HG02973 (cell line): ENCODE results near the gene ECE1.

Experiments
- ATAC-seq: cut with Tn5 transposase; IDR thresholded peaks from one replicate; pipeline ENCODE4 v1.9.1; 2021; ENCODE audit warnings: moderate library complexity; ENCODE audit not compliant: unreplicated experiment

Gene ECE1

DNA sequence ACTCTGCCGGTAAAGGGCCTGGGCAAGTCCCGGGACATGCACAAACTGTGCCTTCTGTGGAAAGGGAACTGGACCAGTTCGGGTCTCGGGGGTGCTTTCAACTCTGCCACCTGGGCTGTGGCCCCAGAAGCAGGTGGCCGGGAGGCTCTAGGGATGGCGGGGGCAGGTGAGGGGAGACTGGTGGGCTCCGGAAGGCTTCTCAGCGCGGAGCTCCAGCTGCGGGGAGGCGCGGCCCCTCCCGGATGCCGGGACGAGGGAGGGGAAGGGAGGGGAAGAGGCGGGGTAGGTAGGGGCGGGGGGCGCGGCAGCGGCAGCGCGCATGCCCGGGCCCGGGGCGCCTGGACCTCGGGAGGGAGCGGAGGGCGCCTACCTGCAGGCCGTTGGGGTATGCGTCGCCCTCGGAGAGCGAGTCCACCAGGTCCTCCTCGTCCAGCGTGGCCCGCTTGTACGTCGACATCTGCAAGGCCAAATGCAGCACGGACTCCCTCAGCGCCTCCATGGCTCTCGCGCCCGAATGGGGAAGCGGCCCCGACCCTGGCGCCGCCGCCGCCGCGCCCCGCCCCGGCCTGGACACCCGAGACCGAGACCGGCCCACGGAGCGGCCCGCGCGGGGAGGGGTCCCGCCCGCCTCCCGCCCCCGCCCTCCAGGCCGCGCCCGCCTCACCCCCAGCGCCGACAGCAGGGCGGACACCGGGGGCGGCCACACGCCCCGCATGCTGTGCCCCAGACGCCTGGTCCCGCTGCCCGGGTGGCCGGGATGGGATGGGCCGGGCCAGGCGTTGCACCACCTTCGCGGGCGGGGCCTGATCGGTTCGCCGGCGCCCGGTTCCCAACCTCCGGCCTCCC lies at the start of gene ECE1:
TSS of gene ECE1 (minus strand) at position 764 of the 846 bp plus-strand sequence. CDS start at position 715, 49 bp downstream.
- no peak for ATAC-seq

DNA sequence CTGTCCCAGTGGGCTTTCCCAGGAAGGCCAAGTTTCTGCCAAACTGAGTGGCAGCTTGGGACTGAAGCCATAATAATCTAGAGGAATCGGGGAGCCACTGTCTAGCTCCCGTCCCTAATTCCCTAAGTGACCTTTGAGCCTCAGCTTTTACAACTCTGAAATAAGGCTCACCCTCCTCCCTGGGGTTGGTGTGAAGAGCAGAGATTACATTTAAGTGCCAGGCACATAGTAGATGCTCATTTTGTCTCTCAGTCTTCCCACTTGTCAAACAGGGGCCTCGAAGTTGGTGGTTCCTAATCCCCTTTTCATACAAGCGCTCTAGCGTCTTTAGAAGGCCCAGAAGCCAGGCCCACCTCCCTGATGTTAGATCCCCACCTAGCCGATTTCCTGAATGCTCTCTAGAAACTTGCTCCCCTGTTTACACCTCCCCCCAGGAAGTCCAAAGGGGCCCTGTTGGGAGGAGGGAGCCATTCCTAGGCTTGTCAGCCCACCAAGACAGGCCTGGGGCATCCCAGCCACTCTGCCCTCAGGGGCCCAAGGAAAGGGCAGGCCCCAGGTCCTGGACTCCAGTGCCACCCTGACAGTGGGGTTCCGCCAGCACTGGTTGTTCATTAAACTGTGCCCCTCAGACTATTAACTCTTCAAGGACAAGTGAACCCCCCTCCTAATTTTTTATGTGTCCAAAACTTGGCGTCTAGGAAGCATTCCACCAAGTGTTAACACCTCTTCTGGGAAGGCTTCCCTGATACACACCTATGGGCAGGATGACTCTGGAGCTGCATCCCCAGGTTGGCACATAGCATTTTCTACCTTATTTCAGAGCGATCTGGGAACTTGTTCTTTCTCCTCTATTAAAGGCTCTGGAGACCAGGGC lies 49.3 kb upstream of the ECE1 start:
- ATAC-seq = no peak

DNA sequence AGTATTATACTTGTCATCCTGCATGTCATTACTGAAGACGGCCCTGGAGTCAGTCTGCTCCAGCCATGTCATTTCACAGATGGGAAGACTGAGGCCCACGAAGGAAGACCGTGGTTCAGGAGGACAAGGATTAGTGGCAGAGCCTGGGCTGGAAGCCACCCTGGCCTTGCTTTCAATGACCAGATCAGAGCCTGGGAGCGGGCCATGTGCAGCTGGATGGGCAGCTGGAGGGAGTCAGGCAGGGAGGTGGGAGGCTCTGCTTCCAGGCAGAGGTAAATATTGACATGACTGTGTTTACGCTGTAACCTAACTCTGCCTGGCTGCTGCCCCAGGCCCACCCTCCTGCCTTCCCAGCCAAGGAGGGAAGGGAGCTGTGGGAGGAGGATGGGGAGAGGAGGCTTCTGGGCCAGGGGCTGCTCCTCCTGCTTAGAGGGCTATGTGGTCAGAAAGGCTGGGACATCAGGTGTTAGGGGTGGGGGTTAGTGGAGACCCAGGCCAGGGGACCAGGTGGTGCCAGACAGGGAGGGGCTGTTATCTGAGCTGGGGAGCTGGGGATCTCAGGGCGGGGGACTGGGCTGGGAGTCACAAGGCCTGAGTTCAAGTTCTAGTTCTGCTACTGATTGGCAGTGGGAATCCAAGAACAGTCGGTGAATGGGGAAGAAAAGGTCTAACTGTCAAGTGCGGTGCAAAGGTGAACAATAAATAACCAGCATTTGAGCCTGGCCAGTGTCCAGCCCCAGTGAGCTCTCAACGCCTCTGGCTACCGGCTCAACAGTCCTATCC lies 48.5 kb upstream of the ECE1 start:
- ATAC-seq = no peak

DNA sequence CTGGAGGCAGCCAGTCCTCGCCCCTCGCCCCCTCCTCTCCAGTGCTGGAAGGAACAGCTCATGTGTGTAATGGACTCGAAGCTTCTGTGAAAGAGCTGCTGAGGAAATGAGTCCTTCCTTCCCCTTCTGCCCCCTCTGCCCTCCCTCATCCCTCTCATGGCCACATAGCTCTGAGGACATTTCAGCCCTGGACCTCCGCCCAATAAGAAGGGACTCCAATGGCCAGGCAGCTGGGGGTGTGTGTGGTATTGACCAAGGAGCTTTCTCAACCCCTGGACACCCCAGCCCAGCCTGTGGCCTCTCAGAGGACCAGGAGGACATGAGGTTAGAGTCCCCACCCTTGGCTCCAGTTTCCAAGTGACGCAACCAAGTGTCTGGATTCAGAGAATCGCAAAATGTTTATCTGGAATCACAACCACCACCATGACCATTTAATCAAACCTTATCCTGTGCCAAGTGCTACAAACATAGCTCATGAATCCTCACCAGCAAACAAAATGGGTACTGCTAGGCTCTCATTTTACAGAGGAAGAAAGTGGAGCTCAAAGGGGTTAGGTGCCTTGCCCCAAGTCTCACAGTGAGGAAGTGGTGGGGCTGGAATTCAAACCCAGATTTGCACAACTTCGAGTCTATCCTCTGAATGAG lies 47.8 kb upstream of the ECE1 start:
- ATAC-seq = no peak

DNA sequence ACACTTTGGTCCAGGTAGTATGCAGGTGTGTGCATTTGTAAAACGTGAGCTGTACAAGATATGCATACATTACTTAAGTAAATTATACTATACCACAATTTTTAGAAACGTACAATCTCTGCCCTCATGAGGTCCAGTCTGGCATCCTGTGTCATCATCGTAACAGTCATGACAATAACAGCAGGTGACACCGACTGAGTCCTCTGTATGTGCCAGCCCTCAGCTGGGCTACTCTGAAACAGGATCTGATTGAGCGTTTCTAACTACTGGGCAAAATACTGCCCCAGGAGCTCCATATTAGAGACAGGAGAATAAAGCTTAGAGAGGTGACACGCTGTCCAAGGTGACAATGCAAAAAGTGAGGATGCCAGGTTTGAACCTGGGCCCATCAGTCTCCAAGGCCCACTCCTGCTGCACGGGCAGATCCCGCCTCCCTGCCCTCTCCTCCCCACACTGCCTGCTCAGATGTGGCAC lies 47.2 kb upstream of the ECE1 start:
- ATAC-seq = no peak

DNA sequence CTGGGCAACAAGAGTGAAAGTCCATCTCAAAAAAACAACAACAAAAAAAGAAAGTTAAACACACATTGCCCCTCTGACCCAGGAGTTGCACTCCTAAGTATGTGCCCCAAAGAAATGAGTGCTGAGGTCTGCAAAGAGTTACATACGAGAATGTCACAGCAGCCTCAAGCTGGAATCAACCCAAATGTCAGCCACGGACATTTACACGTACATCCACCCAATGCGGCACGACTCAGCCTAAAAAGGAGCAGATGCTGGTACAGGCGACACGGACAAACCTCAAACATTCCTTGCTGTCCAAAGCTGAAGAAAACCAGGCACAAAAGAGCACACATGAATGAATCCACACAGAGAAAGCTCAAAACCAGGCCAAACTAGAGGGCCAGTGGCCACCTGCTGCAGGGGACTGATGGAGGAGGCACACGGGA lies 46.8 kb upstream of the ECE1 start:
- no peak for ATAC-seq

DNA sequence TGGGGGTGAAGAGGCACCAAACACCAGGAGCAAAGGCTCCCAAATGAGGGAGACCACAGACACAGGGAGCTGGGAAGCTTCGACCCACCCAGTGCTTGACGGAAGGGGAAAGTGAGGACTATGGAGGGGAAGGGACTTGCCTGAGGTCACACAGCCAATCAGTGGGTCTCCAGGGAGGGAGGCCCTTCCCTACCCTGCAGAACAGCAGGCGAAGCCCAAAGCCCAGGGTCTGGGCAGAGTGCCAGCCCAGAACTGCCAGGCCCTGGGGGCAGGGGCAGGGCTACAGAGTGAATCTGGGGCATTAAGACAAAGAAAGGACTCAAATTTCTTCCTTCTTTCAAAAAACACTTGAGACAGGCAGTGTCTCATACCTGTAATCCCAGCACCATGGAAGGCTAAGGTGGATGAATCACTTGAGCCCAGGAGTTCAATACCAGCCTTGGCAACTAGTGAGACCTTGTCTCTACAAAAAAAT lies 45.5 kb upstream of the ECE1 start:
- no peak for ATAC-seq

DNA sequence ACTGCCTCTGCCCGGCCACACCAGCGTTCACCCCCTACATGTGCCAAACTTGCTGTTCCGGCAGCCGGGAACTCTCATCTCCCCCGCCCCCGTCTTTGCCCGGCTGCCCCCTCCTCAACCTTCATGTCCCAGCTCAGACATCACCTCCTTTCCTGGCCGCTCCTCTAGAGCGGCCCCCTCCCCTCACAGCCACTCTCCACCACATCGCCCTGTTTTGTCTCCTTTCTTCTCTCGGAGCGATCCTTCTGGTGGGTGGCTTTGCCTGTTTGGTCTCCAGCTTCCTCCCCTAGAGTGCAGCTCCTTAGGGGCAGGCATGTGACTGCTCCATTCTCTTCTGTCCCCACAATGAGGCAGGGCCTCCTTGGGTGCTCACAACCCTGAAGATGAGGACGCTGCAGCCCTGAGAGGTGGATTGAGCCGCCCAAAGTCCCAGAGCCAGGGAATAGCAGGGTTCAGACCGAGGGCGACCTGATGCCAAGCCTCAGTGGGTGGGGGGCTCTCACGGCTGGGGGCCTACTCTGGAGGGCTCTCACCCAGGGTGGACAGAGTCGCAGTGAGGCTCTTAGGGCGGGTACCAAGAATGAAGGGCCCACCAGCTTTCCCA lies 44.9 kb upstream of the ECE1 start:
- no peak for ATAC-seq

DNA sequence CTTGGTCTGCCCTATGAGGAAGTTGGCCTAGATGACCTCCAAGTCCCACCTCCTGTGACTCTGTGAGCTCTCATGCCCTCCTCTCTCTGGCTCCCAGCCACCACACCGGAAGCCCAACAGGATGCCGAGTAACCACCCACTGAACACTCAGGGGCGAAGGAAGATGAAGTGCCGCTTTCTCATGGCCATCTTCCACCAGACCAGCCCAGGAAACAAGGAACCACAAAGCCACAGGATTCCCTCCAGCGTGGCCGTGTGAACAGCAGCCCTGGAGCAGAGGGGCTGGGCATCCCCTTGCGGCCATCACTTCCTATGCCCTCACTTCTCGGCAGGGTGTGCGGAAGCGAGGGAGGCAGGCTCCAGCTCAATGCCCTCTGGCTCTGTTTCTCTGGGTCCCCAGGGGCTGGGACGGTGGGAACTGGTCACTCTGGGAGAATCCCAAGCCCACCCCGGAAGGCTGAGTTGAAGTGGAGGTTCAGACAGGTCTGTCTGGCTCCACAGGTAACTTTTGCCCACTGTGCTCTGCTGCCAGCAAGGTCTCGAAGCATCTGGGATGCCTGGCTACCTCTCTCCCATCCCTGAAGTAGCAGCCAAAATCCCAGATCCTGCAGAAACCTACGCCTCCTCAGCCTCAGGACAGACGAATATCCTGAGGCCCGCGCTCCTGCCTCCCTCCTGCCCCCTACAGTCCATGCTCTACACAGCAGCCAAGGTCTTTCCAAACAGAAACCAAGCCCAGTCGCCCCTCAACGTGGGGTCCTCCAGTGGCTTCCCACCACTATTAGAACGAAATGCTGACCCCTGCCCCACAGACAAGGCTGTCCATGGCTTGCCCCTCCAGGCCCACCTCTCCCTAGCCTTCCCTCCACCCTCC lies 44.2 kb upstream of the ECE1 start:
- ATAC-seq = peak; percentile 58

DNA sequence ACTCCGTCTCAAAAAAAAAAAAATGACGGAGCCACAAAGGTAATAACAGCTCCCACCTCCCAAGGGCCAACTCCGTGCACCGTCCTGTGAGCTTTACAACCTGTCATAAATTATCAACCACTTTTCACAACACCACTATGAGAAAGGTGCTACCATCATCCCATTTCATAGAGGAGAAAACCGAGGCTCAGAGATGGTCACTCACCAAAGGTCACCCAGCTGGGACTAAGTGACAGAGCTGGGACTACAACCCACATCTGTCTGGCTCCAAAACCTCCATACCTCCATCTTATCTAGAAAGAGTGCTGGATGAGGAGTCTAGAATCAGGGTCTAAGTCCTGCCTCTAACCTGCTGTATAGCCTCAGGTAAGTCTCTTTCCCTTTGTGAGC lies 43.6 kb upstream of the ECE1 start:
- peak; percentile 12 for ATAC-seq

DNA sequence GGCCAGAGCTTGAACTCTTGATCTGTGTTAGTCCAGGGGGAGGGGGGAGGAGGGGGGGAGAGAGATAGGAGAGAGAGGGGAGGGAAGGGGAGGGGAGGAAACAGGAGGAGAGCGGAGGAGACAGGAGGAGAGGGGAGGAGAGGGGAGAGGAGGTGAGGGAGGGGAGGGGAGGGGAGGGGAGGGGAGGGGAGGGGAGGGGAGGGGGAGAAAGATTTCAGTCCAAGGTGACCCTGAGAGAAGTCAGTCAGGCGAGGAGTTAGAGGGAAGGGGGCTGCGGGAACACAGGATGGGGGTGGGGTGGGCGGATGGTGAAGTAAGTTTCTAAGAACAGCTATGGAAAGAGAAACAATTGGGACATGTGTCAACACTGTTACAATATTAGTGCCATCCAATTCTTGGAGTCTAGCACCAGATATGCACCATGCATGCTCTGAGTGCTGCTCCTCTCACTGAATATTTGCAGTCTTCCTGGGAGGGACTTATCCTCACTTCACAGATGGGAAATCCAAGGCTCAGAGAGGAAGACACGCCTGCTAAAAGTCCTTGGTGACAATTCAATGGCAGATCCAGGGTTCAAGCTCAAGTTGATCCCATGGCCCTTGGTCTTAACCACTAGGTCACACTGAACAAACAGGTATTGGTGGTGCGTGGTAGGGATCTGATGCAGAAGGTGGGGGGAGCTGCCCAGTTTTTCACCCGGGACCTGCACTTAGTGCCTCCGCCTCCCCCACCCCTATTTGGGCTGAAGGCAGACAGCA lies 42.5 kb upstream of the ECE1 start:
- no peak for ATAC-seq

DNA sequence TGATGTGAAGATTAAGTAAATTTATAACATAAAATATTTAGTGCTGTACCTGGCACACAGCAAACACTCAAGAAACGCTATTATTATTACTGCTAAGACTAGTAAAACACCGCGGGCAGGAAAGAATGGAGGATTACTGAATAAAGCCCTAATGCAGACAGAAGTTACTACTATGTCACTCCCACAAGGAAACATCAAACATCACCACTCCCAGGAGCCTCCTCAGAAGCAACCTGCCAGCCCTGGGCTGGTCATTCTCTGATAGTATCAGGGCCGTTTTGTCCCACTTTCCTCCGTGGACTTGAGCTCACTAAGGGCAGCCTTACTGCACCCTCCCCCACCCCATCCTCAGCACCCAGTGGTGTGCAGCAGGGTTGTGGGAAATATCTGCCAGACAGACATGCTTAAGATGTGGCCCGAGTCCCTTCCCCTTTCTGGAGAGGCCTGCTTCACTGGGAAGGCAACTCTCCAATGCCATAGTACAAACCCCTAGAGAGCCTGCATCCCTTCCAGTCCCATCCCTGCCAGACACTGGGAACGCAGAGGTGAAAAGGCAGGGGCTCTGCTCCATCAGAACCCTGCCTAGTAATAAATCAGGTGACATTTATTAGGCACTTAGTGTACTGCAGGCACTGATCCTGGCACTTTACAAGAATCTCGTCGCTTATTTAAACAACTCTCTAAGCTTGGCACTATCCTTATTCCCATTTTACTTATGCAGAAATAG lies 41.7 kb upstream of the ECE1 start:
- ATAC-seq = no peak

DNA sequence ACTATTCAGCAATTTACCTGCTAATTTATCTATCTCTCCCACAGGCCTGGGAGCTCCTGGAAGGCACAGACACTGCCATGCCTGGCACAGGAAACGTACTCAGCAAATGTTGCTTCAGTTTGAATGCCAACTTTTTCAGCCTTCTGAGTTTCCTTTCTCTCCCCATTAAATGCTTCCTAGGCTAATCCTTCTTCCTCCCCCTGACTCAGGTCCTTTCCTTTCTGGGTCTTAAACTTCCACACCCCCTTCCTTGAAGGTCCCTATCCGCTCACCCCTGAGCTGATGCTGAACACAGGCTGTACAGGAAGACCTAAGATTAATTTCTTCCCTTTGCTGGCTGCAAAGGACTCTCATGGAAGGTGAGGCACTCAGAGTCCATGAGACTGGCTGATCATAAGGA lies 40.3 kb upstream of the ECE1 start:
- ATAC-seq = no peak

DNA sequence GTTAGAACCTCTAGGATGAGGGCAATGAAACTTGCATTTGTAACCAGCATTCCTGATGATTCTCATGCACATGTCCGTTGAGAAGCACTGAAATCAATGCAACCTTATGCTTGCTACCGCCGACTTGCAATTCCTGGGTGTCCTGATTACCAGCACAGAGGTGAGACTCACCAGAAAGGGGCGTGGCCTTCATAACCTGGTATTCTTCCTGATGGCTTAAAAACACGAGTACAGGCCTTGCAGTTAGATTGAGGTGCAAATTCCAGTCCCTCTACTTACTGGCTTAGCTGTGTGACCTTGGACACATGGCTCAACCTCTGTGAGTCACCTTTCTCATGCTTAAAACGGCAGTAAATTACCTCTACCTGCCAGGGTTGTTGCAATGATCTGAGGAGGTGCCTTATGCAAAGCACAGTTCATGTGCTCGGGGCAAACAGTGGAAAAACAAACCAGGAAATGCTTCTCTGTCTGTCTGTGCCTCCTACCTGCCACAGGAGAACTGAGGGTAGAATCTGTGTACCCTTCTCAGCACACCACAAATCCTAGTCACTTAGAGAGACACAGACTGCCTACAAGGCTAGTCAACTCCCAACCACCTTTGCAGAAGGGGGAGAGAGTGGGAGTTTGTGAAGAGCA lies 39.1 kb upstream of the ECE1 start:
- no peak for ATAC-seq

DNA sequence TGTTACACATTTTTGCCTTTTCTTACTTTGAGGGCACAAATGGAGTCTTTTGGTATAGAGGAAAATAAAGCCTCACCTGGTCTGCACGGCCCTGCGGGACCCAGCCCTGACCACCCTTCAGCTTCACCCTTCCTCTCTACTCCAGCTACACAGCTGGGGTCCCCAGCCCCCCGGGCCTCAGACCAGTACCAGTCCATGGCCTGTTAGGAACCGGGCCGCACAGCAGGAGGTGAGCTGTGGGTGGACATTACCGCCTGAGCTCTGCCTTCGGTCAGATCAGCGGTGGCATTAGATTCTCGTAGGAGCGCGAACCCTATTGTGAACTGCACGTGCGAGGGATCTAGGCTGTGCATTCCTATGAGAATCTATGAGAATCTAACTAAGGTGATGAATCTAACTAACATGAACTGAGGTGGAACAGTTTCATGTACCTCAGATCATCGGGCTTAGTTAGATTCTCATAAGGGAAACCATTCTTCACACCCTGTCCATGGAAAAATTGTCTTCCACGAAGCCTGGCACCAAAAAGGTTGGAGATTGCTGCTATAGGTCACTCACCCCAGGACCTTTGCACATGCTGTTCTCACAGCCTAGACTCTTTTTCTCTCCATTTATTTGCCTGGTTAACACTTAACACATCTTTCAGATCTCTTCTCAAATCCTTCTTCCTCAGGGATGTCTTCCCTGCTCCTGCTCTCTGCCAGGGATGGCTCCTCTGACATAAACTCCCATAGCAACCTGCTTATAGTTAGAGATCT lies 37.5 kb upstream of the ECE1 start:
- ATAC-seq = no peak

DNA sequence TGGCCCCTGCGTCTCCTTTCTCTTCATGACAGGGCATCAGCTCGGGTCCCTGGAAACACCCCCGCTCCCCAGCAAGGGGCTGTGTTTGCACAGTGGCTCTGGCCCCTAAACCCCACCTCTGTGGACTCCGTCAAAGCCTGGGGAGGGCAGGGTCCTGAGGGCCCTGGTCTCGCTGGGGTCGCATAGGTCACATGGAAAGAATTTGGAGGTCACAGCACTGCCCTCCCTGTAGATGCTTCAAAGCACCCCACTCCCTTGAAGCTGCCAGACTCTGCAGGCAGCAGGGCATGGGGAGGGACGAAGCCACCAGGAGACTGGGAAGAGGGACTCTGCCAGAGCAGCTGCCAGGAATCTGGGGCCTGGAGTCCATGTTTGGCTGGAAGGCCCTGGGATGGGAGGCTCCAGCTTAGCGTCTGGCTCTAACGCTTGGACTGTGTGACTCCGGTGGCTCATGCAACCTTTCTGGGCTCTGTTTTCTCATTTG lies 36.6 kb upstream of the ECE1 start:
- ATAC-seq = no peak
